Measurements from ENCODE around the gene KCTD14.
A peak's percentile ranks its signal among the peaks of the same experiment; 100 is the strongest.
"Not testable (repeated sequence)": the region's sequence is repeated elsewhere in the genome, so short reads cannot be mapped to it uniquely, and the experiment has no call there.

Gene KCTD14

DNA sequence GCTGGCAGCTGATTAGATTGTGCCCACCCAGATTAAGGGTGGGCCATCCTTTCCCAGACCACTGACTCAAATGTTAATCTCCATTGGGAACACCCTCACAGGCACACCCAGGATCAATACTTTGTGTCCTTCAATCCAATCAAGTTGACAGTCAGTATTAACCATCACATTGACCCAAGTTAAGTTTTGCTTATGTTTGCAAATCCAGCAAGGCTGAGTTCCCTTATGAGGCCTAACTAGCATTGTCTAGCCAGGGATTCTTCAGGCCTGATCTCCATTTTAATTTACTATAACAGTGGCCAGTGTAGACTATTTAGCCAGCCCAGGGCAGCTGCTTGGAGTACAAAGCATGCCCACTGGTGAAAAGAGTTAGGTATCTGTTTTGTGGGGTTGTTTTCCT lies 2.3 kb upstream of the KCTD14 start:
- no peak for DNase-seq (ENCODE audit: low read depth in 2 of 3, low spot score in 2 of 3)

DNA sequence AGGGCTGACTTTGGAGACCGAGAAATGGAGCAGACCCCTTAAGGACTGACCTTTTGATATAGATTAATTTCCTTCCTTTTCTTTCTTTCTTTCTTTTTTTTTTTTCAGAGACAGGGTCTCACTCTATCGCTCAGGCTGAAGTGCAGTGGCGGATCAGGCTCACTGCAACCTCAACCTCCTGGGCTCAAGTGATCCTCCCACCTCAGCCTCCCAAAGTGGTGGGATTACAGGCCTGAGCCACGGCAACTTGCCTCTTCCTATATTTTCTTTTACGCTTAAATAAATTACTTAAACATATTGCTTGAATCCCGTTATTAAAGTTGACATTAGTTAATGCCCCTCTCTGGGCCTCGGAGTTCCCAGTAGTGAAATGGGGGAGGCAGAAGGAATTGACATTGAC lies 350 bp upstream of the KCTD14 start:
- DNase-seq (ENCODE audit: low read depth in 2 of 3, low spot score in 2 of 3) = no peak

DNA sequence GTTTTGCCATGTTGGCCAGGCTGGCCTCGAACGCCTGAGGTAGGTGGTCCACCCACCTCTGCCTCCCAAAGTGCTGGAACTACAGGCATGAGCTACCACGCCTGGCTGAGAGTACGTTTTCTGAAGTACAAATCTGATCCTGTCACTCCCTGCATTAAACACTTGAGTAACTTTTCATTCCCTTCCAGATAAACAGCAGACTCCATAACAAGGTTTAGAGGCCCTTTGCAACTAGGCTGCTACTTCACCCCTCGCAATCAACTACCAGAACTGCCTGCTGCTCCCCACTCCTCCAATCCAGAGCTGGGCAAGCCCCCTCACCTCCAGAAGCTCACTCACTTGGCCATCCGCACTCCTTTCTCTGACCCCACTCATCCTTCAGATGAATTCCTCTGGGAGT lies 1.5 kb downstream of the KCTD14 start:
- DNase-seq (ENCODE audit: low read depth in 2 of 3, low spot score in 2 of 3) = no peak

DNA sequence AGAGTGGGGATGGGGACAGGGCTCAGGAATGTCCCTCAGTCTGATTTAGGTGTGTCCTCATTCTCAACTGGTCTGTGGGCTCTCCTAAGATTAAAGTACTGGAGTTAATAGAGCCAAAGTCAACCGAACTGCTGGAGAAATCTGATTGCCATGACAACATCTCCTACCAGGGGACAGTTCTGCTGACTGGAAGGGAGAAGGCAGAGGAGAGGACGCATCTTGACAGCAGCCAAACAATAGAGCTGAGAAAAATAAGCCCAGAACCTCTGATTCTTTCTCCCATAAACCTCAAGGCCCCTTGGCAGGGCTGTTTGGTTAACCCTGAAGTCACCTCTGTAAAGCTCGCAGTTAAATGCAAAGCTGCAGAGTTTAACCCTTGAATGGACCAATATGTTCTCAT lies 2.8 kb downstream of the KCTD14 start:
- DNase-seq (ENCODE audit: low read depth in 2 of 3, low spot score in 2 of 3) = no peak

GRCh38 chr11:78019808-78020207 lies 3.3 kb downstream of the KCTD14 start:
- no peak for DNase-seq (ENCODE audit: low read depth in 2 of 3, low spot score in 2 of 3)

DNA sequence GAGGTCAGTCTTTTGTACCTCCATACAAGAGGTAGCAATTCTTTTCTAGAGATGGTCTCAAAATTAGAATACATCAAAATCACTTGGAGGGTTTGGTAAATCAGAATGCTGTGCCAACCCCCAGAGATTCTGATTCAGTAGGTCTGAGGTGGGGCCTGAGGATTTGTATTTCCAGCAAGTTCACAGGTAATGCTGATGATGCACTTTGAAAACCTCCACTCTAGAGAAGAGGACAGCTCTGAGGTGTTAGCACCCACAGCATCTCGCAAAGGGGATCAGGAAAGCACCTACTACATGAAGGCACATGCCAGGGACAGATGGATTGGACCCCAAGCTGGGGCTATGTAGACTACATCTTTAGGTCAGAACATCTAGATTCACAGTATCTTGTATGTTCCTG lies 7.2 kb downstream of the KCTD14 start:
- DNase-seq (ENCODE audit: low read depth in 2 of 3, low spot score in 2 of 3) = no peak

DNA sequence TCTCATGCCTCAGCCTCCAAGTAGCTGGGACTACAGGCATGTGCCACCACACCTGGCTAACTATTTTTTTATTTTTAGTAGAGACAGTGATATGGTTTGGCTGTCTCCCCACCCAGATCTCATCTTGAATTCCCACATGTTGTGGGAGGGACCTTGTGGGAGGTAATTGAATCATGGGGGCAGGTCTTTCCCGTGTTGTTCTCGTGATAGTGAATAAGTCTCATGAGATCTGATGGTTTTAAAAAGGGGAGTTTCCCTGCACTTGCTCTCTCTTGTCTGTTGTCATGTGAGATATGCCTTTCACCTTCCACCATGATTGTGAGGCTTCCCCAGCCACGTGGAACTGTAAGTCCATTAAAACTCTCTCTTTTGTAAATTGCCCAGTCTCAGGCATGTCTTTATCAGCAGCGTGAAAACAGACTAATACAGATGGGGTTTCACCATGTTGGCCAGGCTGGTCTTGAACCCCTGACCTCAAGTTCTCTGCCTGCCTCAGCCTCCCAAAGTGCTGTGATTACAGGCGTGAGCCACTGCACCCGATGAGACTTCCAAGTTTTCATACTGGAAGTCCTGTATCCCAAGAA lies 8.0 kb downstream of the KCTD14 start:
- DNase-seq (ENCODE audit: low read depth in 2 of 3, low spot score in 2 of 3) = not testable (repeated sequence)

DNA sequence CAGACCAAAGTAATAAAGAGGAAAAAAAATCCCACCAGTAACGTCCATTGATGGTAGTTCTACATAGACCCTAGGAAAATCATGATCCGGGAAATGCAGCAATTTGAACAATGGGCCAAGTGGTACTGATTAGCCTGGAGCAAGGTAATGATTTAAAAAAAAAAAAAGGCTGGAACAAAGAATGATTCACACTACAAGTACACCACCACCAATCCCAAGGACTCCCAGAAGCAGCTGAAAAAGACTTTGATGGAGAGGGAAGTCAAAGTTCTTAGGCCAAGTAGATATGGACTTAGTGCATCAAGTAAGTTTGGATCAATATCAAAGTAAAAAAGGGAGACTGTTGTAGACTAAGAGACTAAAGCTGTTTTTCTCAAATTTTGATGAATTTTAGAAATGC lies 11.8 kb downstream of the KCTD14 start:
- DNase-seq (ENCODE audit: low read depth in 2 of 3, low spot score in 2 of 3) = no peak

DNA sequence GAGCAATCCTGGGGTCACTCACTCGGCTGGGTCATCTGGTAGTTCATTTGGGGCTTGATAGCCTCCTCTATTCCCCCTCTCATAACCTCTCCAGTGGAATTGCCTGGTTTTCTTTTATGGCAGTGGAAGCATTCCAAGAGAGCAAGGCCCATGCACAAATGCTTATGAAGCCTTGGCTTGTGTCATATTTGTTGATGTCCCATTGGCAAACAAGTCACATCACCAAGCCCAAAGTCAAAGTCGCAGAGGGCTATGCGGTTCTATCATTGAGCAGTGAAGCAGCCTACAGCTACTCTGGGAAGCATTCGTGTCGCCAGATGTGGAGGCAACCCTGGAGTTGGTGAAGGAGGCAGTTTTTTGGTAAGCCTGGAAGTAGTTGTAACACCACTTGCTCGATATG lies 12.3 kb downstream of the KCTD14 start:
- no peak for DNase-seq (ENCODE audit: low read depth in 2 of 3, low spot score in 2 of 3)

DNA sequence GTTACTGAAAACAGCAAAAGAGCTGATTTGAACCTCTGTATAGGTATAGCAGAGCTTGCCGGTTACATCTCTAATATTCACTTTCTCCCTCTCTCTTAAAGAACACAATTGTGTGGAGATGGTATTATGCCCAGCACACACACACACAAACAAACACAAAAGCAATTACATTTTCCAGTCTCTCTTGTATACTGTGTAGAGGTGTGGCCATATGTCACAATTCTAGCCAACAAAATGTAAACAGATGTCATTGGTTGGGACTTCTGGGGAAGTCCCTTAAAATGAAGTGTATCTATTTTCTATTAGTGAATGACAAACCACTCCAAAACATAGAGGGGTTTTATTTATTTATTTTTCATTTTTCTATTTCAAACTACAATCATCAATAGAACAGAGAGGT lies 12.8 kb downstream of the KCTD14 start:
- DNase-seq (ENCODE audit: low read depth in 2 of 3, low spot score in 2 of 3) = no peak

- no peak for DNase-seq (ENCODE audit: low read depth in 2 of 3, low spot score in 2 of 3)
Observed at GRCh38 chr11:78009062-78009461, 14.0 kb downstream of the KCTD14 start.

DNA sequence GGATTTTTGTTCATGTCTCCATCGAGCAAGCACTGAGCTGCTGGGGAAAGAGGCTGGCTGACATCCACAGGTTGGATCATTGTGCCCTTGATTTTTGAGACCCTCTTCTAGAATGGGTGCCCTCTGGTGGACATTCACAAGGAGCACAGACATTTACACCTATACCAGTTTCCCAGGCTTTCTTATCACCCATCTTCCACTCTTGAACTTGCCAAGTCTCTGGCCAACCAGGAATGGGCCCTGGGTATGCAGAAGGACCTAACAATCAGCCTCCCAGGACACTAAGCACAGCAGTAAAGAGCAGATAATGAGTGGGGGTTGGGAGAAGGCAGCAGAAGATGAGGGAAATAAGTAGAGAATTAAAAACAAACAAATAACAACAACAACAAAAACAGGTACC lies 22.9 kb downstream of the KCTD14 start:
- DNase-seq (ENCODE audit: low read depth in 2 of 3, low spot score in 2 of 3) = peak in 2 of 3 experiments; percentile 4 to 17

DNA sequence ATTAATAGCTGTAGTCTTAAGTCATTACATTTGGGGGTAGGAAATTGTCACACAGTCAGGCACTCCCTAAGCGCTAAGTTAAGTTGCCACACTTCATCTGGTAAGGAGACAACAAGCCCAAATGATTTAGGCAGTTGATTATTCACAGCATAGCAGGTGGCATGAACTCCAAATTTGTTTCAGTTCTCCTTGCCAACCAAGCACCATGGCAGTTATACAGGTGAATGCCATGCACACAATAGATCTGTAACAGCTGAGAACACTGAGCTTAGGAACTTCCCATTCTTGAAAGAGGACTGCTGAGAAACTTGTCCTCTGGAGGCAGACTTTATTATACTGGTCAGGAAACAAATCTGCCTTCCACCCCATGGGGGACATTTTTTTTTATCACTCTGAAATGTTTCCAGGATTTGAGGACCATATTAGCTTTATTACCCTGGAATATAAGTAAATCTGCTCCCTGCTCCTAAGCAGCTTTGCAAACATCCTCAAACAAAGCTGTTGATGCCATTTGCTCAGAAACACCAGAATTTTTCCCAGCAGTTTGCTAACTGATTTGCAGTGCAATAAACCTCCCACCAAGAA lies 23.5 kb downstream of the KCTD14 start:
- DNase-seq (ENCODE audit: low read depth in 2 of 3, low spot score in 2 of 3) = no peak

- peak; percentile 72 to 93 (median 92) for DNase-seq (ENCODE audit: low read depth in 2 of 3, low spot score in 2 of 3)
Observed at GRCh38 chr11:77994434-77995362, 28.4 kb downstream of the KCTD14 start, which contains the start of gene INTS4. TSS of gene INTS4 (minus strand) at chr11:77994668. CDS start at chr11:77994643, 25 bp downstream.

- DNase-seq (ENCODE audit: low read depth in 2 of 3, low spot score in 2 of 3) = no peak
Observed at GRCh38 chr11:77993902-77994301, 29.2 kb downstream of the KCTD14 start.

DNA sequence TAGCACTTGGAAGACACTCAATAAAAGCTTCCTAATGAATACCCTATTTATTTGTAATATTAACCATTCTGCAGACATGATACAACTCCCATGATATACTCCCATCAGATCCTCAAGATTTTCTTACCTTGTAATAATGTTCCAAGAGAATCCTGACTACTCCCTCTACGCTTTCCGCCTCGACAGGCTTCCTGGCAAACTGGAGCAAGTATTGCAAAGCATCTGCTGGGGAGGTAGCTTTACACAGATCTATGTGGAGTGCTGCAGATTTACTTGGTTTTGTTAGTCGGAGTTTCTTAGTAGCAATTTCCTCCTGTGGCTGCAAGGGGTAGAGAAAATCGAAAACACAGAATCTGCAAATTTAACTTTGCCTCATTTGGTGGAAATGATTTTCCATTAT lies 32.1 kb downstream of the KCTD14 start:
- no peak for DNase-seq (ENCODE audit: low read depth in 2 of 3, low spot score in 2 of 3)

- not testable (repeated sequence) for DNase-seq (ENCODE audit: low read depth in 2 of 3, low spot score in 2 of 3)
Observed at GRCh38 chr11:77986456-77986855, 36.6 kb downstream of the KCTD14 start.

DNA sequence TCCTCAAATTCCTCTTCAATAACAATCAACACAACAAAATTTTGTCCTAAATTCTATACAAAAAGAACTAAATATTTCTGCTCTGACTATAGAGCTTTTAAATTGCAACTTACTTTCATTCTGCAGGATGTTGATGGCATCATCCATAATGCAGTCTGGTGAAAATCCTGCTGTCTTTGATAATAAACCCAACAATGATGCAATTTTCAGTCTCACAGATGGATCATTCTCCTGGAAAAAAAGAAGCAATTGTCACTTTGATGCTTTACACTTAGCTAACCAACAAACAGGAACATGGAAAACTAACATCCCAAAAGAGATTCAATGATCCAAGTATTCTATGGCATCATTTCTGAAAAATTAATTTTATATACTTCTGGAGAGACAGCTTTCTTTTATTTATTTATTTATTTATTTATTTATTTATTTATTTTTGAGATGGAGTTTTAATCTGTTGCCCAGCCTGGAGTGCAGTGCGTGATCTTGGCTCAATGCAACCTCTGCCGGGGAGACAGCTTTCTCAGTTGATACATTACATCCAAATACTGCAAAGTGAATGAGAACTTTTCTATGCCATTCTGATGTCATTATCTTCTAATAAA lies 41.6 kb downstream of the KCTD14 start:
- no peak for DNase-seq (ENCODE audit: low read depth in 2 of 3, low spot score in 2 of 3)

DNA sequence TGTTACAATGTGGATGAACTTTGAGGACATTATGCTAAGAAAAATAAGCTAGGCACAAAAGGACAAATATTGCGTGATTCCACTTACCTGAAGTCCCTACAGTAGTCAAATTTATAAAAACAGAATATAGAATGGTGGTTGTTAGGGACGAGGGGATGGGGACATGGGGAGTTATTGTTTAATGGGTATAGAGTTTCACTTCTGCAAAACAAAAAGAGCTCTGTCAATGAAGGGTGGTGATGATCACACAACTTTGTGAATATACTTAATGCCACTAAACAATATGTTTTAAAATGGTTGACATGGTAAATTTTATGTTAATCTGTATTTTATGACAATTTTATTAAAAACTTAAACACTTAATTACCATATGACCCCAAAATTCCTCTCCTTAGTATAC lies 54.7 kb downstream of the KCTD14 start:
- no peak for DNase-seq (ENCODE audit: low read depth in 2 of 3, low spot score in 2 of 3)

DNA sequence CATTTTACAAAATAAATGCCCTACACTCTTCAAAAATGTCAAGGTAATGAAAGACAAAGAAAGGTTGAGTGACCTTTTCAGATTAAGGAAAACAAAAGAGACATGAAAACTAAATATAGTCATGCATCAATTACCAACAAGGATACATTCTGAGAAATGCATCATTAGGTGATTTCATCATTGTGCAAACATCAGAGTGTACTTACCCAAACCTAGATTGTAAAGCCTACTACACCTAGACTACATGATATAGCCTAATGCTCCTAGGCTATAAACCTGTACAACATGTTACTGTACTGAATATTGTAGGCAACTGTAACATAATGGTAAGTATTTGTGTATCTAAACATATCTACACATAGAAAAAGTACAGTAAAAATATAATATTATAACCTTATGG lies 55.3 kb downstream of the KCTD14 start:
- DNase-seq (ENCODE audit: low read depth in 2 of 3, low spot score in 2 of 3) = no peak

DNA sequence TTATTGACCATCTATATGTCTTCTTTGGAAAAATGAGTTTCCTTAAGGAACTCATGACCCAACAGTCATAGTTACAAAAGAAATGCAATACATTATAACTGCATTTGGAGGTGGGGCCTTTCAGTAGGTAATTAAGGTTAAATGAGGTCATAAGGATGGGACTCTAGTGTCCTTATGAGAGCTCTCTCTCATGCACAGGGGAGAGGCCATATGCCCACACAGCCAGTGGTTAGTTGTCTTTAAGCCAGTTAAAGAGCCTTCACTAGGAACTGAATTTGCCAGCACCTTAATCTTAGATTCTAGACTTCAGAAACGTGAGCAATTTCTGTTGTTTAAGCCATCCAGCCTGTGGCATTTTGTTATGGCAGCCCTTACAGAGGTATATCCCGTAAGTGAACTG lies 56.0 kb downstream of the KCTD14 start:
- no peak for DNase-seq (ENCODE audit: low read depth in 2 of 3, low spot score in 2 of 3)

DNA sequence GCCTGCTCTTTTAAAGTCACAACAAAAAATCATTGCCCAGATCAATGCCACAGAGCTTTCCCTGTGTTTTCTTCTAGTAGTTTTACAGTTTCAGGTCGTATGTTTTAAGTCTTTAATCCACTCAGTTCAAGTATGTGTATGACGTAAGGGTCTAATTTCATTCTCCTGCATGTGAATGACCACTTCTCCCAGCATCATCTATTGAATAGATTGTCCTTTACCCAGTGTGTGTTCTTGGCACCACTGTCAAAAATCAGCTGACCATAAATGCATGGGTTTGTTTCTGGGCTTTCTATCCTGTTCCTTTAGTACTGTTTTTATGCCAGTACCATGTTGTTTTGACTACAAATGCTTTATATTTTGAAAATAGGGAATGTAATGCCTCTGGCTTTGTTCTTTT lies 56.7 kb downstream of the KCTD14 start:
- DNase-seq (ENCODE audit: low read depth in 2 of 3, low spot score in 2 of 3) = no peak

Data from activated CD8-positive, alpha-beta memory T cell treated with anti-CD3 and anti-CD28 coated beads for 48 hours (primary cell).